ENCODE data around the gene SLC4A3.

- TF ChIP-seq POLR2AphosphoS5 (IDR thresholded peaks at IDR 0.05): no peak
- no peak for TF ChIP-seq CTCF (IDR thresholded peaks at IDR 0.05)
- TF ChIP-seq POLR2A (IDR thresholded peaks at IDR 0.05): no peak
Measured at GRCh38 chr2:219648176-219648575, 20.7 kb downstream of the SLC4A3 start.

Measured in suprapubic skin (tissue), 4 donors.